Transverse colon (tissue), 4 donors: ENCODE data around the gene CPNE4. TPM values are rescaled to one million over a fixed set of nuclear protein-coding genes. Genes with fewer than 3 reads are reported as not detected.

ENCODE experiments used
- DNase-seq: peaks from one replicate; pipeline ENCODE4 v3.0.0-alpha.2; 2019
- H3K27ac ChIP-seq, 4 donors: fragments of 200-600 bp; sonication (generic); 2 replicates each; pipeline ENCODE4 v1.5.1; 2016 to 2018; ENCODE audit warnings: inconsistent platforms in 4 of 4
- H3K27me3 ChIP-seq: fragments of 200-600 bp; sonication (generic); 2 replicates; pipeline ENCODE4 v1.5.1; 2017; ENCODE audit warnings: inconsistent platforms
- H3K36me3 ChIP-seq, 4 donors: fragments of 200-600 bp; sonication (generic); 2 replicates each; pipeline ENCODE4 v1.5.1; 2017 to 2019; ENCODE audit warnings: inconsistent platforms in 4 of 4
- H3K4me1 ChIP-seq, 4 donors: fragments of 200-600 bp; sonication (generic); 2 replicates each; pipeline ENCODE4 v1.5.1; 2017 to 2020; ENCODE audit warnings: inconsistent platforms in 4 of 4
- H3K4me3 ChIP-seq, 4 donors: fragments of 200-600 bp; sonication (generic); 1 replicate in 1 of 4; 2 replicates in 3 of 4; pipeline versions ENCODE4 v1.5.1 to v1.6.1; 2017 to 2019; ENCODE audit warnings: inconsistent platforms in 4 of 4
- H3K9me3 ChIP-seq, 2 donors: fragments of 200-600 bp; sonication (generic); 2 replicates each; pipeline ENCODE4 v1.5.1; 2017 to 2019; ENCODE audit warnings: inconsistent platforms in 2 of 2
- EP300 ChIP-seq: sonication (generic); formaldehyde crosslinking; IDR thresholded peaks from one replicate; pipeline ENCODE4 v1.6.1; 2017; ENCODE audit warnings: antibody characterized with exemption, low read depth
- POLR2A ChIP-seq: fragments of 450-650 bp; IDR thresholded peaks from one replicate; pipeline ENCODE4 v1.6.1; 2016; ENCODE audit warnings: antibody characterized with exemption, mild to moderate bottlenecking, moderate library complexity
- POLR2AphosphoS5 ChIP-seq, 3 donors: sonication (generic); formaldehyde crosslinking; IDR thresholded peaks; one replicate each; pipeline ENCODE4 v1.6.1; 2016; ENCODE audit warnings: antibody characterized with exemption in 3 of 3
- WGBS, 2 donors: methylation state at CpG; one replicate each; pipeline ENCODE4 v1.1.5; 2018; ENCODE audit warnings: low coverage in 1 of 2; 5-methylcytosine and 5-hydroxymethylcytosine counted together
- in situ Hi-C, 4 donors: fragments of 200-750 bp; cut with MboI; loops; one replicate each; pipeline versions ENCODE4 v1.15.0 to v1.15.1; 2017; ENCODE audit warnings: low sequenced_read_pairs in 3 of 4, low pct_ligation_motif_present in 1 of 4, low pct_unique_long_range_greater_than_20kb in 1 of 4
- intact Hi-C: fragments of 100-400 bp; cut with DNase I; formaldehyde crosslinking; loops from one replicate; pipeline ENCODE4 v1.15.1; 2023; ENCODE audit warnings: low total_unique reads
- total RNA-seq, 4 donors: library from RNA; depleted of rRNA; stranded (reverse); fragments of >200 nt; gene quantifications; one replicate each; pipeline ENCODE4 v1.1.0, GENCODE V29; 2016
- TF ChIP-seq, protein P1 (sequence below), 5 experiments: fragments of 200-600 bp in 3 of 5; fragments of 450-650 bp in 2 of 5; sonication (generic) in 3 of 5; IDR thresholded peaks; 1 replicate in 2 of 5; 2 replicates in 3 of 5; pipeline ENCODE4 v1.5.1; 2016 to 2017; ENCODE audit warnings: antibody characterized with exemption in 5 of 5, inconsistent platforms in 3 of 5, mild to moderate bottlenecking in 2 of 5, moderate library complexity in 1 of 5

CPNE4 gene
- total RNA-seq, 4 donors from 2014 or later = 0.16 to 1.5 TPM; not detected in 2

DNA sequence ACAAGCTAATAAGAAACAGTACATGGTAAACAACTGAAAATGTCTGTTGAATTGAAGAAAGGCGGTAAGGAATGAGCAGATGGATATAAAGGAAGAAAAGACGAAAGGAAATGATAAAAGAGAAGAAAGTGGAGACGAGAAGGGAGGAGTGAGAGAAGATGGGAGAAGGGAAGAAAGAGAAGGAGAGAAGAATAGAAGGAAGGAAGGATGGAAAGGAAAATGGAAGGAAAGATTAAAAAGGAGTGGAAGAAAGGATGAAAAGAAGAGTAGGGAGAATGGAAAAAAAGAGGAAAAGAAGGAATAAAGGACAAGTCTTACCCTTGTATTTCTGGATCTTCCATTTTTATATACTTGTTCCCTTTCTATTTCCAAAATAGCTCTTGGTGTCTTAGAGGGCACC, 17.7 kb downstream of the CPNE4 start:
- H3K27ac ChIP-seq = no peak overlapping the region
- no peak for DNase-seq
- no peaks in the 10 kb centered on the region for H3K36me3 ChIP-seq
- H3K9me3 ChIP-seq = no peaks in the 10 kb centered on the region
- TF ChIP-seq EP300 = no peak
- TF ChIP-seq, protein P1, sequence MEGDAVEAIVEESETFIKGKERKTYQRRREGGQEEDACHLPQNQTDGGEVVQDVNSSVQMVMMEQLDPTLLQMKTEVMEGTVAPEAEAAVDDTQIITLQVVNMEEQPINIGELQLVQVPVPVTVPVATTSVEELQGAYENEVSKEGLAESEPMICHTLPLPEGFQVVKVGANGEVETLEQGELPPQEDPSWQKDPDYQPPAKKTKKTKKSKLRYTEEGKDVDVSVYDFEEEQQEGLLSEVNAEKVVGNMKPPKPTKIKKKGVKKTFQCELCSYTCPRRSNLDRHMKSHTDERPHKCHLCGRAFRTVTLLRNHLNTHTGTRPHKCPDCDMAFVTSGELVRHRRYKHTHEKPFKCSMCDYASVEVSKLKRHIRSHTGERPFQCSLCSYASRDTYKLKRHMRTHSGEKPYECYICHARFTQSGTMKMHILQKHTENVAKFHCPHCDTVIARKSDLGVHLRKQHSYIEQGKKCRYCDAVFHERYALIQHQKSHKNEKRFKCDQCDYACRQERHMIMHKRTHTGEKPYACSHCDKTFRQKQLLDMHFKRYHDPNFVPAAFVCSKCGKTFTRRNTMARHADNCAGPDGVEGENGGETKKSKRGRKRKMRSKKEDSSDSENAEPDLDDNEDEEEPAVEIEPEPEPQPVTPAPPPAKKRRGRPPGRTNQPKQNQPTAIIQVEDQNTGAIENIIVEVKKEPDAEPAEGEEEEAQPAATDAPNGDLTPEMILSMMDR (IDR thresholded peaks at IDR 0.05) = no peak
- TF ChIP-seq POLR2AphosphoS5 (IDR thresholded peaks at IDR 0.05) = no peak
- TF ChIP-seq POLR2A = no peak
- peaks cover 2% of the 10 kb centered on the region for H3K27me3 ChIP-seq
- no peaks in the 10 kb centered on the region for H3K4me1 ChIP-seq
- intact Hi-C loops = no loop called here
- WGBS, 2 donors = 84 to 90% methylated on average over 3 of the region's 3 CpGs
- in situ Hi-C loops = no loop called here
- H3K4me3 ChIP-seq = no peak overlapping the region

DNA sequence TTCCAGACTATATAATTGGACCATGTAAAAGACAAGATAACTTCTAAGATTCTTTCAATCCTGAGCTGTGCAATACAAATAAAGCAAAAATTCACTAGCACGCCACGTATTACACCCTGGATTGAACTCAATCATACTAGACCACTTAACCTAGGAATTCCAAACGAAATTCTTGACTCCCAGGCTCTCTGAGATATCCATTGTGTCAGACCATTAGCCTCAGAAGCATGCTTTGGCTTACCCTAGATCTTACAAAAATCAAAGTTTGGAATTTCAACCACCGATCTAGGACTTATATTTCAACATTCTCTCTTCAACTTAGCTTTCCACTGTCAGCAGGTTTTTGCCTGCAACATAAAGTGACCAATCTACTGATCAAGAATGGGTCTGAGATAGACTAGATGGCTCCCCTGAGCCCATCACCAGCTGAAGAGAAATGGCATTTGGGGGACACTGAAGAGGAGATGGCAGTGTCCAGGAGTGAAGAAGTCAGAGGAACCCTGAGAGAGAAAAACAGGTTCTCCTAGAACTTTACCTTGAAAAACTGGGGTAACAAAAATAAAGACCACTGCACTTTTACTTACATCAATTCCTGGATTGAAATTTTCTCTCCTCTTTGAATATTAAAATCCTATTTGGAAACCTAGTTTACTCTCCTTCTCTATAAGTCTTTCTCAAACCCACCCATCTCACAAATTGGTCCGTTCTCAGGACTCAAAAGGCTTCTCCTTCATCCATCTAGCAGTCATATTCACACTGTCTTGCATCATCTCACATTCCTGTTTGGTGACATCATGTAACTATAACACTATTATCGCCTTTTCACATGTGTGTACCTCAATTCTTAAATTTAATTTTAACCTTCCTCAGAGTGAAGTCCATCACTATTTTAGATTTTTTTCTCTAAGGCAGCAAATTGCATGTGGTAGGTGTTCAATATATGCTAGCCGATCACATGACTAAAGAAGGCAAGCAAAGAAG, 18.5 kb downstream of the CPNE4 start:
- no peak overlapping the region for H3K27ac ChIP-seq
- DNase-seq = no peak
- no peaks in the 10 kb centered on the region for H3K9me3 ChIP-seq
- TF ChIP-seq POLR2AphosphoS5 (IDR thresholded peaks at IDR 0.05) (no peak), EP300 (no peak), POLR2A (no peak)
- TF ChIP-seq, protein P1 (IDR thresholded peaks at IDR 0.05) = no peak
- peaks cover 2% of the 10 kb centered on the region for H3K27me3 ChIP-seq
- intact Hi-C loops (no loop called here), in situ Hi-C loops (no loop called here)
- no peak overlapping the region for H3K4me3 ChIP-seq
- WGBS, 2 donors = 62 to 70% methylated on average over 6 to 7 of the region's 7 CpGs
- no peaks in the 10 kb centered on the region for H3K4me1 ChIP-seq
- no peaks in the 10 kb centered on the region for H3K36me3 ChIP-seq

DNA sequence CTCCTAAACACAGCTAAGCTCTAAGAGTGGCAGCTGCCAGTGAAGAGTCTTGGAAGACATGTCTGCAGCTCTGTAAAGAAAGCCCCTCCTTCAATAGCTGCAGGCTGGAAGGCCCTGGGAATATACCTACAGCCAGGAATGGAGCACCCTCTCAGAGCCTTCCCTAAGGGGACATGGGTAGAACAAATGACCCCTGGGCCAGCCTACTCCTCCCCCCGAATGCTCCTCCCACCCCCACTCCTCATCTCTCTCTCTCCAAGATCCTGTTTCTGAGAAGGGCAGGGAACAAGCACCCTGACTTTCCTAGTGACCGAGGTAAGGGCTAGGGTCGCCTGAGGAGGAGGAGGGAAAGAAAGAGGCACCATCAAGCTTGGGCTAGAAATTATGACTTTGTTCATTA, 20.7 kb downstream of the CPNE4 start:
- intact Hi-C loops = no loop called here

DNA sequence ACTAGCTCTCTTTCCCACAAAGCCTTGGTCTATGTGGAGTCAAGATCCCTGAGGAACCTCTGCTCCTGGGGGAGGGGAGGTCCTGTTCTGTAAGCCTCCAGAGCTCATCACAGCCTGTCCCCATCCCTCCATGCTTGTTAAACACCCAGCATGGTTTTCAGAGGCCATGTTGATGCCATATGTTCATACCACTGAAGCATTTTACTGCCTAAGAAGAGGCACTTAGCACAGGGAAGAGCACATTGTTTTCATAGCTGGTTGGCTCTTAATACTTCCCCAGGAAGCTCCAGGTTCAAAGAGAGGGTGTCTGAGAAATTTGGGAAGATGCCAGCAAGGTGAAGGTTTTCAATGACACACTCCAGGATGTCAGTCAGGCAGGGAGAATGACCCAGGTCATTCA, 25.6 kb downstream of the CPNE4 start:
- no peak for DNase-seq
- Histone ChIP-seq H3K27me3 (peaks cover 2% of the 10 kb centered on the region), H3K27ac (no peak overlapping the region), H3K4me3 (no peak overlapping the region), H3K36me3 (no peaks in the 10 kb centered on the region), H3K9me3 (no peaks in the 10 kb centered on the region), H3K4me1 (no peaks in the 10 kb centered on the region)
- TF ChIP-seq, protein P1 (IDR thresholded peaks at IDR 0.05) = no peak
- TF ChIP-seq POLR2A (no peak), EP300 (no peak)
- intact Hi-C loops = no loop called here
- in situ Hi-C loops = no loop called here

More for the DNA sequence above, 20.7 kb downstream of the CPNE4 start:
- in situ Hi-C loops = no loop called here
- Histone ChIP-seq H3K4me3 (no peak overlapping the region), H3K27me3 (peaks cover 2% of the 10 kb centered on the region), H3K9me3 (no peaks in the 10 kb centered on the region), H3K27ac (no peak overlapping the region), H3K4me1 (no peaks in the 10 kb centered on the region), H3K36me3 (no peaks in the 10 kb centered on the region)
- no peak for DNase-seq
- TF ChIP-seq POLR2A = no peak
- TF ChIP-seq POLR2AphosphoS5 (IDR thresholded peaks at IDR 0.05) = no peak
- TF ChIP-seq, protein P1 (IDR thresholded peaks at IDR 0.05) = no peak
- no peak for TF ChIP-seq EP300
- WGBS, 2 donors = 44 to 53% methylated on average over 3 of the region's 3 CpGs
